Measurements from ENCODE around the gene LCN10.
A peak's percentile ranks its signal among the peaks of the same experiment; 100 is the strongest.
"Not testable (repeated sequence)": the region's sequence is repeated elsewhere in the genome, so short reads cannot be mapped to it uniquely, and the experiment has no call there.

LCN10 gene

DNA sequence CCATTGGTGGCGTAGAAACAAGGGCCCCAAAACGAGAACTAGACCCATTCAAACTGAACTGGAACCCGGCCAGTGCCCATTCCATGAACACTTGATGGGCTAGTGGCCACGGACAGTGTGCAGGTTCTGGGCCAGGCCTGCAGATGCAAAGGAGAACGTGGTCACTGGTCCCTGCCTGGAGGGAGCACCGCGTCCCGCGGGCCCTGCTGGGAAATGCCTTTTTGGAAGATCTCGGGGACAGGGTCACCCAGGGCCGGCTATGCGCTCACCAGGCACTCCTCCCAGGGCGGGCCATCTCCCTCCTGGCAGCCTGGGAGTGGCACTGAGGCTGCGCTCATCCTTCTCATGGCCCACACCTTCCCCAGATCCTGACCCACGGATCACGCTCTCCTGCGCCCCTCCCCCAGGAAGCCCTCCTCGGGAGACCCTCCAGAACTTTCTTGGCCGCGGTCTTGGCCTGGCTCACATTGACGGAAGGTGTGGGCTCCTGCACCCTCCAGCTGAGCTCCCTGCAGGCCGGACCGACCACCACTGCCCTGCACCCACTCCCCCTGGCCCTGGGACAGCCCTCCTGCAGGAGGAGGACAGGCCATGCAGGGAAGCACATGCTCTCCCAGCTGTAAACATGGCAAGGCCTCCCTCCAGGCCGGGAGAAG is 33.2 kb downstream of the LCN10 start:
- CTCF ChIA-PET = no interaction called here
- Mint-ChIP-seq H3K4me1 (peaks cover 4% of the 10 kb centered on the region), H3K4me3 (no peak overlapping the region), H3K27me3 (peaks cover 91% of the 10 kb centered on the region), H3K36me3 (no peaks in the 10 kb centered on the region), H3K27ac (no peak overlapping the region), H3K9me3 (no peaks in the 10 kb centered on the region)
- no peak for DNase-seq

- no peak overlapping the region for H3K27ac Mint-ChIP-seq
- peaks cover 91% of the 10 kb centered on the region for H3K27me3 Mint-ChIP-seq
- peaks cover 4% of the 10 kb centered on the region for H3K4me1 Mint-ChIP-seq
- H3K36me3 Mint-ChIP-seq = no peaks in the 10 kb centered on the region
- no peak overlapping the region for H3K4me3 Mint-ChIP-seq
- no peaks in the 10 kb centered on the region for H3K9me3 Mint-ChIP-seq
- CTCF ChIA-PET = no interaction called here
- DNase-seq = no peak
Observed at GRCh38 chr9:136707849-136708517, 34.8 kb downstream of the LCN10 start.

DNA sequence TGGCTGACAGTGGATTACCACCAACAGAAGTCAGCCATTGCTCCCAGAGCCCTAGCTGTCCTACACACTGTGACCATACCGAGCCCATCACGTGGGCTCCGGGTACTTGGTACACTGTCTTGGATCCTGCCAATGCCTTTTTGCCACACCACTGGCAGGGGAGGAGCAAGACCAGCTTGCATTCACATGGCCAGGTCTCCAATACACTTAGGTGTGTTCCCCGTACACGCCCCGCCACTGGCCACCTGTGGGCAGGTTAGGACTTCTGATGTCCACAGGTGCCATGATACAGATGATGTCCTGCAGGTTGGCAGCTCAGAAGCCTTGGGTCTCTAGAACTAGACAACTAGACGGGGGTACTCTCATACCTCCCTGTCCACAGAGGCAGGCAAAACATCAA is 35.7 kb downstream of the LCN10 start:
- H3K4me1 Mint-ChIP-seq = peaks cover 6% of the 10 kb centered on the region
- no peak for DNase-seq
- CTCF ChIA-PET = no interaction called here
- peaks cover 92% of the 10 kb centered on the region for H3K27me3 Mint-ChIP-seq
- H3K4me3 Mint-ChIP-seq = no peak overlapping the region
- H3K27ac Mint-ChIP-seq = no peak overlapping the region
- H3K9me3 Mint-ChIP-seq = no peaks in the 10 kb centered on the region
- H3K36me3 Mint-ChIP-seq = no peaks in the 10 kb centered on the region

DNA sequence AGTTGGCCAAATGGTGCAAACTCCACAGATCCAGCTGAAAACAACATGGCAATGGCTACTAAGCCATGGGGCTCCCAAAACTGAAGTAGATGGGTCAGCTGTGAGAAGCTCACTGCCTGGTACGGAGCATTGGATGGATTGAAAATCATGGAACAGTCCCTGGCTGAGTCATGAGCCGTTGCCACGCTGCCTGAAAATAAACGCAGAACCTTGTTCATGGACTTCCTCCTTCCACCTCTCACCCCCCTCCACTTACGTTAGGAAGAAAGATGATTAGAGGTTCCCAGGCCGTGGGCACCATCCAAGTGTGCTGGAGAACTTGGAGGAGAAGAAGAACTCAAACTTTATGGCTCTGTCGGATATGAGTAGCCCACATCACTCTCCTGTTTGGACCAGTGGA is 37.2 kb downstream of the LCN10 start:
- CTCF ChIA-PET = no interaction called here
- H3K27me3 Mint-ChIP-seq = peaks cover 92% of the 10 kb centered on the region
- DNase-seq = no peak
- peaks cover 15% of the 10 kb centered on the region for H3K4me1 Mint-ChIP-seq
- H3K27ac Mint-ChIP-seq = no peak overlapping the region
- no peaks in the 10 kb centered on the region for H3K36me3 Mint-ChIP-seq
- H3K4me3 Mint-ChIP-seq = no peak overlapping the region
- no peaks in the 10 kb centered on the region for H3K9me3 Mint-ChIP-seq

DNA sequence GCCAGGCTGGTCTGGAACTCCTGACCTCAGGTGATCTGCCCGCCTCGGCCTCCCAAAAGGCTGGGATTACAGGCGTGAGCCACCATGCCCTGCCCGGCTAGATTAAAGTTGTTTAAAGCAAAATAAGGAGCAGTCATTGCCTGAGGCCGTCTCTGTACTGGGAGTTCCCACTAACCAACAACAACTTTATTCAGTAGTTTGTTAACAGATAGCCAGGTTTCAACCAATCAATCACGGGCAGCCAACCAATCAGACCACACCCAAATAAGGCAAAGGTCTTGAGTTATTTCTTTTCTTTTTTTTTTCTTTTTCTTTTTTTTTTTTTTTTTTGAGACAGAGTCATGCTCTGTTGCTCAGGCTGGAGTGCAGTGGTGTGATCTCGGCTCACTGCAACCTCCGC is 38.0 kb downstream of the LCN10 start:
- peaks cover 92% of the 10 kb centered on the region for H3K27me3 Mint-ChIP-seq
- CTCF ChIA-PET = not testable (repeated sequence)

DNA sequence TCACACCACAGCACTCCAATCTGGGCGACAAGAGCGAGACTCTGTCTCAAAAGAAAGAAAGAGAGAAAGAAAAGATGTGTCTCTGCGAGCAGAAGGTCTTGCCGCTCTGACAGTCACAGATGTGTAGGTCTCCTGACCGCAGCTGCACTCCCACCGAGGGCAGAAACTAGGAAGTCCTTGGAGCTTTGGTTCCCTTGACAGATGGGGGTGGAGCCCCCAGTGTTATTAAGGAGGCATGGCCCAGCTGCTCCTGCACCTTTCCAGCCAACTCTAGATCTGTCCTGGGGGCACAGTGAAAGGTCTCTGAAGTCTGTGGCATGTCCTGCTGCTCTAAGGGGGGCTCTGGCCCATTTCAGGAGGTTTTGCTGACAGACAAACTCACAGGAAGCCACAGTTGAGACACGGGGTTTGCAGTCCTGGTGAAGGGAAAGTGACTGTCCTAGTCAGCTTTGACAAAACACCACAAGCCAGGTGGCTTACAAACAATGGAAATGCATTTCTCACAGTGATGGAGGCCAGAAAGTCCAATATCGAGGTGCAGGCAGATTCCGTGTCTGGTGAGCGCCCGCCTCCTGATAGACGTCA is 39.4 kb downstream of the LCN10 start:
- H3K9me3 Mint-ChIP-seq = no peaks in the 10 kb centered on the region
- no peak overlapping the region for H3K4me3 Mint-ChIP-seq
- DNase-seq = no peak
- H3K27me3 Mint-ChIP-seq = peaks cover 90% of the 10 kb centered on the region
- H3K27ac Mint-ChIP-seq = peak overlapping the region; percentile 52
- H3K36me3 Mint-ChIP-seq = no peaks in the 10 kb centered on the region
- peaks cover 20% of the 10 kb centered on the region for H3K4me1 Mint-ChIP-seq
- CTCF ChIA-PET = no interaction called here

More for the DNA sequence above, 38.0 kb downstream of the LCN10 start:
- H3K4me3 Mint-ChIP-seq, H3K27ac Mint-ChIP-seq, H3K36me3 Mint-ChIP-seq, DNase-seq, H3K9me3 Mint-ChIP-seq: not testable (repeated sequence)
- H3K4me1 Mint-ChIP-seq = peaks cover 20% of the 10 kb centered on the region

- Mint-ChIP-seq H3K9me3 (no peaks in the 10 kb centered on the region), H3K4me3 (peak overlapping the region; percentile 64), H3K4me1 (peaks cover 20% of the 10 kb centered on the region), H3K27ac (no peak overlapping the region), H3K27me3 (peaks cover 91% of the 10 kb centered on the region), H3K36me3 (no peaks in the 10 kb centered on the region)
- CTCF ChIA-PET = interaction anchor here (0.6 to 1.6 kb wide), 3 partner anchors 25 to 30 kb away, joined by 3 to 5 read pairs (median 5); no protein-coding TSS in a partner anchor
- DNase-seq = no peak
Observed at GRCh38 chr9:136701668-136702053, 41.1 kb downstream of the LCN10 start.

GRCh38 chr9:136700959-136701667 is 41.6 kb downstream of the LCN10 start:
- Mint-ChIP-seq H3K36me3 (no peaks in the 10 kb centered on the region), H3K4me1 (peaks cover 20% of the 10 kb centered on the region), H3K4me3 (peak overlapping the region; percentile 64), H3K27ac (peak overlapping the region; percentile 87), H3K27me3 (peaks cover 93% of the 10 kb centered on the region), H3K9me3 (no peaks in the 10 kb centered on the region)
- DNase-seq = peak; percentile 69
- CTCF ChIA-PET = interaction anchor here (0.6 to 2.0 kb wide), 5 partner anchors 26 to 37 kb away, joined by 3 to 5 read pairs (median 4); no protein-coding TSS in a partner anchor

DNA sequence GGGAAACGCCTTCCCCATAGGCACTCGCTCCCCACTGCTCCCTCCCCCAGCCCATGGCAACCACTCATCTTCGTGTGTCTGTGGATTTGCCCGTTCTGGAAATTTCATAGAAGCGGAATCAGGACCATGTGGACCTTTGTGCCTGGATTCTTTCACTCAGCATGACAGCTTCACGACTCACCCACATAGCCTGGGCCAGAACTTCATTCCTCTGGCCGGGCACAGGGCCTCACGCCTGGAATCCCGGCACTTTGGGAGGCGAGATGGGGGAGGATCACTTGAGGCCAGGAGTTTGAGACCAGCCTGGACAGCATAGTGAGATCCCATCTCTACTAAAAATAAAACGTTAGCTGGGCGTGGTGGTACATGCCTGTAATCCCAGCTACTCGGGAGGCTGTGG is 42.4 kb downstream of the LCN10 start:
- CTCF ChIA-PET = interaction anchor here (0.9 to 2.0 kb wide), 4 partner anchors 27 to 36 kb away, joined by 3 to 5 read pairs (median 4); no protein-coding TSS in a partner anchor
- Mint-ChIP-seq H3K27ac (peak overlapping the region; percentile 34), H3K27me3 (peaks cover 93% of the 10 kb centered on the region), H3K9me3 (no peaks in the 10 kb centered on the region), H3K4me1 (peaks cover 20% of the 10 kb centered on the region), H3K36me3 (no peaks in the 10 kb centered on the region), H3K4me3 (no peak overlapping the region)
- DNase-seq = no peak

DNA sequence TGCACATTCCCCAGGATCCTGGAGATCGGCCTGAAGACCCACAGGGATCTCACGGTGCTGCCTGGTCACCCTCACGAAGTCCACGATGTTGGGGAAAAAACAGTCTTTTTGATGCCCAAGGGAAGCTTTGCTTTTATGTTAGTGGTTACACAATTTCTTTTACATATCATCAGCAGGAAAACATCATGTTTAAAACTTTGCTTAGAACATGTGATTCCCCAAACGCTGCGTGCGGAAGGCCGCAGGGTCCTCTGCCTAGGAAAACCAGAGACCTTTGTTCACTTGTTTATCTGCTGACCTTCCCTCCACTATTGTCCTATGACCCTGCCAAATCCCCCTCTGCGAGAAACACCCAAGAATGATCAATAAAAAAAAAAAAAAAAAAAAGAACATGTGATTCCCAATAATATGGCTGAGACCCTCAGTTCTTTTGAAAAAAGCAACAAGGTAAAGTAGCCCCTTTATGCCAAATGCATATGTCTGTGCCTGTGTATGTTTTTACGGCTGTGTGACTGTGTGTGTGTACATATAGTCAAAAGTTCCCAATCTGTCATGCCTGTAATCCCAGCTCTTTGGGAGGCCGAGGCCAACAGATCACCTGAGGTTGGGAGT is 44.0 kb downstream of the LCN10 start:
- H3K4me1 Mint-ChIP-seq = peaks cover 20% of the 10 kb centered on the region
- H3K36me3 Mint-ChIP-seq = no peaks in the 10 kb centered on the region
- peaks cover 89% of the 10 kb centered on the region for H3K27me3 Mint-ChIP-seq
- no peak for DNase-seq
- no peak overlapping the region for H3K4me3 Mint-ChIP-seq
- CTCF ChIA-PET = interaction anchor here (2.0 kb wide), 1 partner anchor 31 kb away, joined by 4 read pairs; no protein-coding TSS in a partner anchor
- no peak overlapping the region for H3K27ac Mint-ChIP-seq
- H3K9me3 Mint-ChIP-seq = no peaks in the 10 kb centered on the region

DNA sequence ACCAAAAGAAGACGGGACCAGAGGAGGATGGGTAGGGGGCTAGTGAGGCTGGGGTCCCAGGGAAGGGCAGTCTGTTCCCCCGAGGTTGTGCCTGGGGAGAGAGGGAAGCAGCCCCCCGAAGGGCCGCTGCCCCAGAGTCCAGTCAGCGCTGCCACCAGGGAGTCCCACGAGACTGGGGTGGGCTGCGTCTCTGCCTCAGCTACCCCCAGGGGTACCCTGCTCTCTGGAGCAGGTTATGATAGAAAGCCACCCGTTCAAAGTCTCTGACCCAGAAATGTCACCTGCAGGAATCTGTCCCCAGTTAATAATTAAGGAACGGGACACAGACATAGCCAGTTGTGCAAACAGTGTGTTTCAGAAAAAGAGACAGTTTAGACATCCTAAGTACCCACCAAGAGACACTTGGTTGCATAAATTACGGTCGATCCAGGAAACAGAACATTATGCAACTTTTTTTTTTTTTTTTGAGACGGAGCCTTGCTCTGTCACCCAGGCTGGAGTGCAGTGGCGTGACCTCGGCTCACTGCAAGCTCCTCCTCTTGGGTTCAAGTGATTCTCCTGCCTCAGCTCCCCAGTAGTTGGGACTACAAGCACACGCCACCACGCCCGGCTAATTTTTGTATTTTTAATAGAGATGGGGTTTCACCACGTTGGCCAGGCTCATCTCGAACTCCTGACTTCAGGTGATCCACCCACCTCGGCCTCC is 44.8 kb downstream of the LCN10 start:
- DNase-seq = no peak
- Mint-ChIP-seq H3K36me3 (no peaks in the 10 kb centered on the region), H3K9me3 (no peaks in the 10 kb centered on the region), H3K4me3 (no peak overlapping the region), H3K4me1 (peaks cover 20% of the 10 kb centered on the region), H3K27ac (no peak overlapping the region), H3K27me3 (peaks cover 87% of the 10 kb centered on the region)
- CTCF ChIA-PET = interaction anchor here (2.2 kb wide), 1 partner anchor 26 kb away, joined by 7 read pairs; no protein-coding TSS in a partner anchor

GRCh38 chr9:136697146-136697820 is 45.5 kb downstream of the LCN10 start:
- H3K27ac Mint-ChIP-seq = no peak overlapping the region
- H3K27me3 Mint-ChIP-seq = peaks cover 87% of the 10 kb centered on the region
- DNase-seq = no peak
- H3K9me3 Mint-ChIP-seq = no peaks in the 10 kb centered on the region
- peaks cover 19% of the 10 kb centered on the region for H3K4me1 Mint-ChIP-seq
- no peaks in the 10 kb centered on the region for H3K36me3 Mint-ChIP-seq
- CTCF ChIA-PET = interaction anchor here (2.2 kb wide), 1 partner anchor 25 kb away, joined by 7 read pairs; no protein-coding TSS in a partner anchor
- H3K4me3 Mint-ChIP-seq = no peak overlapping the region

DNA sequence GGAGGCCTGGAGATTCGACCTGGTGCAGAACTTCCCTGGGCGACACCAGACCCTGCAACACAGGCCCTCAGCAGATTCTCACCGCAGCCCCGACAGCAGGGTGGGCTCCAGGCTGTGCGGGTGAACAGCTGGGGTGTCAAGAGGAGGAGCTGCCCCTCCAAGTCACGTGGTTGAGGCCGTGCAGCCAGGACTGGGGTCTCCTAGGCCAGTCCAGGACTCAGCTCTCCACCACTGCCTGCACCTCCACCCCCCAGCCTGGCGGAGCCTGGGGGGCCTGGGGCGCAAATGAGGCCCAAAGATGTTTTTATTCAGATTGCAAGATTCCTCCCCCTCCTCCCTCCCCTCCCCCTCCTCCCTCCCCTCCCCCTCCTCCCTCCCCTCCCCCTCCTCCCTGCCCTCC is 46.2 kb downstream of the LCN10 start:
- DNase-seq = no peak
- Mint-ChIP-seq H3K4me3 (no peak overlapping the region), H3K9me3 (no peaks in the 10 kb centered on the region), H3K27me3 (peaks cover 83% of the 10 kb centered on the region), H3K4me1 (peaks cover 15% of the 10 kb centered on the region), H3K27ac (no peak overlapping the region), H3K36me3 (no peaks in the 10 kb centered on the region)
- CTCF ChIA-PET = interaction anchor here (2.2 kb wide), 1 partner anchor 24 kb away, joined by 7 read pairs; no protein-coding TSS in a partner anchor
